Upper lobe of left lung (tissue), 4 donors: Measurements from ENCODE around the gene SLC15A1.

Experiments used
- CTCF ChIP-seq, 6 experiments: fragments of 450-650 bp in 4 of 6; fragments of 200-600 bp in 2 of 6; sonication (generic) in 2 of 6; IDR thresholded peaks; one replicate each; pipeline ENCODE4 v1.5.1; 2016 to 2019; ENCODE audit warnings: antibody characterized with exemption in 6 of 6
- POLR2A ChIP-seq, 4 donors: fragments of 450-650 bp; IDR thresholded peaks; one replicate each; pipeline ENCODE4 v1.5.1; 2016 to 2017; ENCODE audit warnings: antibody characterized with exemption in 4 of 4, mild to moderate bottlenecking in 2 of 4
- POLR2AphosphoS5 ChIP-seq, 2 donors: sonication (generic); formaldehyde crosslinking; IDR thresholded peaks; one replicate each; pipeline ENCODE4 v1.5.1; 2017; ENCODE audit warnings: antibody characterized with exemption in 2 of 2

DNA sequence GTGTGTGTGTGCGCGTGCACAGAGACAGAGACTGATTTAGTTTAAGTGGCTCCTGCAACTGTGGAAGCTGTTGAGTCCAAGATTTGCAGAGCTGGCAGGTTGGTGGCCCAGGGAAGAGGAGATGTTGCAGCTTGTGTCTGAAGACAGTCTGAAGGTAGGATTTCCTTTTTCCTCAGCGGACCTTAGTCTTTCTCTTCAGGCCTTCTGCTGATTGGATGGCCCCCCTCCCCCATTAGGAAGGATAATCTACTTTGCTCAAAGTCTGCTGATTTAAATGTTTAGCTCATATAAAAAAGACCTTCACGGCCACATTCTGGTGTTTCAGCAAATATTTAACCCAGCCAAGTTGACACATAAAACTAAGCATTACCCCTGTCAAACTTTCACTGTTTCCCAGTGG lies 84.3 kb downstream of the SLC15A1 start:
- TF ChIP-seq CTCF (IDR thresholded peaks at IDR 0.05) (no peak), POLR2AphosphoS5 (IDR thresholded peaks at IDR 0.05) (no peak), POLR2A (IDR thresholded peaks at IDR 0.05) (no peak)
